Osteocyte (in vitro differentiated cells): ENCODE results near the gene PAM16. TPM values are rescaled to one million over a fixed set of nuclear protein-coding genes. Genes with fewer than 3 reads are reported as not detected.

Experiments used
- DNase-seq: peaks from one replicate; pipeline ENCODE4 v3.0.0; 2021; ENCODE audit warnings: mixed read lengths; ENCODE audit not compliant: unreplicated experiment; ENCODE audit errors: extremely low spot score
- H3K27ac Mint-ChIP-seq: one replicate; pipeline ENCODE4 v1.8.0; 2021; ENCODE audit warnings: mild to moderate bottlenecking, mixed read lengths; ENCODE audit not compliant: unreplicated experiment
- H3K27me3 Mint-ChIP-seq: one replicate; pipeline ENCODE4 v1.8.0; 2021; ENCODE audit warnings: mixed read lengths; ENCODE audit not compliant: unreplicated experiment
- H3K36me3 Mint-ChIP-seq: one replicate; pipeline ENCODE4 v1.8.0; 2021; ENCODE audit warnings: mixed read lengths; ENCODE audit not compliant: unreplicated experiment
- H3K4me1 Mint-ChIP-seq: one replicate; pipeline ENCODE4 v1.8.0; 2021; ENCODE audit warnings: mixed read lengths; ENCODE audit not compliant: unreplicated experiment
- H3K4me3 Mint-ChIP-seq: one replicate; pipeline ENCODE4 v1.8.0; 2021; ENCODE audit warnings: mild to moderate bottlenecking, moderate library complexity, mixed read lengths; ENCODE audit not compliant: unreplicated experiment
- H3K9me3 Mint-ChIP-seq: one replicate; pipeline ENCODE4 v1.8.0; 2021; ENCODE audit warnings: mixed read lengths; ENCODE audit not compliant: unreplicated experiment
- total RNA-seq: library from RNA; stranded (reverse); gene quantifications from 2 replicates; pipeline ENCODE4 v1.2.1, GENCODE V29; 2021
- TF ChIP-seq, protein P1 (sequence below): fragments of 200-600 bp; sonication (generic); IDR thresholded peaks from 2 replicates; pipeline ENCODE4 v1.5.0; 2021; ENCODE audit warnings: antibody characterized with exemption, mild to moderate bottlenecking, moderate library complexity

PAM16 gene
- total RNA-seq, 1 donor from 2014 or later, result 21.0 TPM

DNA sequence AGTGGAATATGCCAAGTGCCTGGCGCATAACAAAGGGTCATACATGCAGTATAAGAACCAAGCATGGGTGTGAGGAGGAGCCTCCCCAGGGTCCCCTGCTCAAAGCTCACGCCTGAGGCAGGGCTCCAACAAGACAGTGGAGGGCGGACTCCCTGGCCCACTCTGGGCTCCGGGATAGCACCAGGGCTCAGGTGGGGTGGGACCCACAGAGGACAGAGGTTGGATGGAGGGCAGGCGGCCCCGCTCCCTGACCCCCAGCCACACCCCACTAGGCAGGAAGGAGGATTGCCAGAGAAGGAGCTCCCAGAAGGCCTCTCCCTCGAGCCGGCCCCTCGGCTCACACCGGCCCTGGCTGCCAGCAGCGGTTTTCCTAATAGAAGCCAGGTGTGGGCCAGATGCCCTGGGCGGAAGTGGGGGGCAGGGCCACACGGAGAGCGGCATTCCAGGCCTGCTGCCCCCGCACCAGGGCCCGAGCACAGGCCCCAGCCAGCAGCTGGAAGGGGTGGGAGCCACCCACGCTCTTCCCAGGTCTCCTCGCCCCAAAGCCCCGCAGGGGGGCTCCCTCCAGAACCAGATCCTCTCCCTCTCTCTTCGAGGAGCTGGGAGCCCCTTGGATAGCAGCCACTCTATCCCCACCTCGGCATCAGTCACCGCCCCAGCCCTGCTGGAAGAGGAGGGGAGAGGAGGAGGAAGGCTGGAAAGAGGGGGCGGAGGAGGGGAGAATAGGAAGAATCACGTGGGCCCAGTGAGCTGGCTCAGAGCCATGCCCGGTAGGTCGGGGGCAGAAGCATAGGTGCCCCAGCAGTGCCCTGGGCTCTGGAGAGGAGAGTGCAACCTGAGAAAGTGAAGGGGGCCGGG, 41.5 kb upstream of the PAM16 start:
- peak; percentile 88 for DNase-seq

DNA sequence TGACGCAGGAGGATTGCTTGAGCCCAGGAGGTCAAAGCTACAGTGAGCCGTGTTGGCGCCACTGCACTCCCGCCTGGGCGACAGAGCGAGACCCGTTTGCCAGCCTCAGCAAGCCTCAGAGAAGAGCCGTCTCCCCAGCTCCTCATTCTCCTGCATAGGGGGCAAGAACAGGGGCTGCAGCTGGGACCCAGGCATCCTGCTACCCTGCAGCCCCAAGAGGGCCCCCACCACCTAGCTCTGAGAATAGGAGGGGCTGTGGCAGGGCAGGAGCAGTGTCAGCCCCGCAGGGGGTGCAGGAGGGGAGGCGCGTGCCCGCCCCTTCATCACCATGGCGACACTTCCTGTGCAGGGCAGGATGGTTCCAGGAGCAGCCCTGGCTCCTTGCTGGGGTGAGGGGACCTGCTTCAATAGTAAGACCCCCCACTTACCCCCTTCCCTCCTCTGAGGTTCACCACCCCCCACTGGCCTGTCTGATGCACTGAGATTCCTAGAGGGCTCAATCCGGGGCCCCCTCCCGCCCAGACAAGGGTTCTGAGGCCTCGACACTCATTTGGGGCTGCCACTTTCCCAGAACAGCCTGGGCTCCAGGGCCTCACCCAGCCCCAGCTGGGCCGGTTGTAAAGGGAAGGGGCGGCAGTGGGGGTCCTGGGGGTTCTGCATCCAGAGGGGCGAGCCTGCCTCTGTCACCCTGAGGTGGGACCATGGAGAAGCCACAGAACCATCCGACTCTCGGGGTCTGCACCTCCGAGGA, 40.7 kb upstream of the PAM16 start:
- TF ChIP-seq, protein P1, sequence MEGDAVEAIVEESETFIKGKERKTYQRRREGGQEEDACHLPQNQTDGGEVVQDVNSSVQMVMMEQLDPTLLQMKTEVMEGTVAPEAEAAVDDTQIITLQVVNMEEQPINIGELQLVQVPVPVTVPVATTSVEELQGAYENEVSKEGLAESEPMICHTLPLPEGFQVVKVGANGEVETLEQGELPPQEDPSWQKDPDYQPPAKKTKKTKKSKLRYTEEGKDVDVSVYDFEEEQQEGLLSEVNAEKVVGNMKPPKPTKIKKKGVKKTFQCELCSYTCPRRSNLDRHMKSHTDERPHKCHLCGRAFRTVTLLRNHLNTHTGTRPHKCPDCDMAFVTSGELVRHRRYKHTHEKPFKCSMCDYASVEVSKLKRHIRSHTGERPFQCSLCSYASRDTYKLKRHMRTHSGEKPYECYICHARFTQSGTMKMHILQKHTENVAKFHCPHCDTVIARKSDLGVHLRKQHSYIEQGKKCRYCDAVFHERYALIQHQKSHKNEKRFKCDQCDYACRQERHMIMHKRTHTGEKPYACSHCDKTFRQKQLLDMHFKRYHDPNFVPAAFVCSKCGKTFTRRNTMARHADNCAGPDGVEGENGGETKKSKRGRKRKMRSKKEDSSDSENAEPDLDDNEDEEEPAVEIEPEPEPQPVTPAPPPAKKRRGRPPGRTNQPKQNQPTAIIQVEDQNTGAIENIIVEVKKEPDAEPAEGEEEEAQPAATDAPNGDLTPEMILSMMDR, result no peak
- DNase-seq, result no peak
- H3K27me3 Mint-ChIP-seq, result no peaks in the 10 kb centered on the region
- peaks cover 70% of the 10 kb centered on the region for H3K4me1 Mint-ChIP-seq
- no peaks in the 10 kb centered on the region for H3K36me3 Mint-ChIP-seq
- H3K4me3 Mint-ChIP-seq, result no peak overlapping the region
- H3K27ac Mint-ChIP-seq, result peak overlapping the region; percentile 63
- no peaks in the 10 kb centered on the region for H3K9me3 Mint-ChIP-seq

More for the DNA sequence above, 41.5 kb upstream of the PAM16 start:
- Mint-ChIP-seq H3K4me1 (peaks cover 62% of the 10 kb centered on the region), H3K4me3 (peak overlapping the region; percentile 4), H3K27ac (peak overlapping the region; percentile 77), H3K9me3 (no peaks in the 10 kb centered on the region), H3K27me3 (no peaks in the 10 kb centered on the region), H3K36me3 (no peaks in the 10 kb centered on the region)
- TF ChIP-seq, protein P1, result no peak

DNA sequence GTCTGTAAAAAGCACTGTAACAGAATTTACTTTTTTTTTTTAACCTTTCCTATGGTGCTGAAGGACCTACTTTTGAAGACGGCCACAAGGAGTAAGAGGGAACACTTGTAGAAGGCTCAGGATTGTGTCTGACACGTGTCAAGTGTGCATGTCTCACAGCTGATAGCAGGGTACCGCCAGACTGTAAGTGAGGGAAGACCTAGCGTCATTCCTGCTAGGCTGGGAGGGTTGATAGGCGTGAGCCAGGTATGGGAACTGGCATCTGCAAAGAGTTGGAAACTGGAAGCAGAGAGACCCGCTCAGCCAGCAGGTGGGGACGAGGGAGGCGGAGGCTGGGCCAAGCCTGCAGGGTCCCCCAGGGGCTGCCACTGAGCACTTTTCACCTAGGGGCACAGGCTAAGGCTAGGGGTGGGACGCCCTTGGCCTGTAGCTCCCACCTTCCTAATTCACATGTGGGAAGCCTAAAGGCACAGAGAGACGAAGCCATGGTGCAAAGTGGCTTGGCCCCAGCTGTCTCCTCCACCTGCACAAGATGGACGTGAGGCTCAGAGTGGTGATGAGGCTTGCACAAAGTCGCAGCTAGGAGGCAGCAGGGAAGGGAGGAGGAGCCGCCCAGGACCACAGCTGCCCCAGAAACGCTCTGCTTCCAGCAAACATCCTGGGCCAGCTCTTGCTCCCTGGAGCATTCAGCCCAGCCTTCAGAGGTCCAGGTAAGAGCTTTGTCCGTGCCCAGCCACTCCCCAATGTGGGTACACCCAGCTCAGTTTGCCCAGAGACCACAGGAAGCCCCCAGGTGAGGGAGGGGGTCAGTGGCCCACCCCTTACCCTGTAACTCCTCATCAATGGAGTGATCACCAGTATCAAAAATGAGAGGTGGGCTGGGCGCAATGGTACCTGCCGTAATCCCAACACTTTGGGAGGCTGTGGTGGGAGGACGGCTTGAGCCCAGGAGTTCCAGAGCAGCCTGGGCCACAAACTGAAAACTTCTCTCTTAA, 39.4 kb upstream of the PAM16 start:
- Mint-ChIP-seq H3K4me3 (no peak overlapping the region), H3K27ac (peak overlapping the region; percentile 86), H3K4me1 (peaks cover 83% of the 10 kb centered on the region), H3K36me3 (no peaks in the 10 kb centered on the region), H3K9me3 (no peaks in the 10 kb centered on the region), H3K27me3 (no peaks in the 10 kb centered on the region)
- TF ChIP-seq, protein P1, result peak; percentile 18
- no peak for DNase-seq

DNA sequence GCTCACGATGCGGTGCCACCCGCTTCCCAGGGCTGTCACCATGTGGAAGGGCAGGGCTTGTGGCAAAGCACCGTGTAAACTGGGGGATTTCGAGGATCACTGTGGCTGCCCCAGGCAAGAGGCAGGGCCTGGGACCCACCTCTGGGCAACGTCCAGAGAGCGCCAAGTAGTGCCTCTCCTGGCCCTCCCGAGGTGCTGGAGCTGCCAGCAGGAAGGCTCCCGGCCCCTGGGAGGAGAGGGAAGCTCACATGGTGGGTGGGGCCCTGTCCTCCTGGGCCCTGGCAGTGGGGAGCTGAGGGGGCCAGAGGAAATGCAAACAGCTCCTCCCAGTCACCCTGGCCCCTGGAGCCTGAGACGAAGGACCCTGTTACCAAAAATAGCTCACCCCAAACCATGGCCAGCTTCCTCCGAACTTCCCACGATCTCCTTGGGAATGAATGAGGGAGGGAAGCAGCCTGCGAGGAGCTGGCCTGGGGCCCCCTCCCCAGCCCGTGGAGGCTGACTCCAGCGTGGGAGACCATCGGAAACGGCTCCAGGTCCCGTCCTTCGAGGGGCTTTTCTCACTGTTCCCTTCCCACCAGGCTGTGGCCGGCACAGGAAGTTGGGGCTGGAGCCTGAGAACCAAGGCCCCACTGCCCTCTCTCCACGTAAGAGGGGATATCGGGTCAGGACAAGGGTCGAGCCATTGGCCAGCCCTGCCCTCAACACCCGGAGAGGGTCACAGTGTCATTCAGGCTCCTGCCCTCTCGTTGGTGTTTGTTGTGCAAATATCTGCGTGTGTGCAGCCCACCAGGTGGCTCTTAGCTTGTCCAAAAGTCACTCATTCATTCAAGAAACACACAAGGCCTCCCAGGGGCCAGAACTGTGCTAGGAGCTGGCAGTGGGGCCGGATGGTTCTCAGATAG, 38.2 kb upstream of the PAM16 start:
- no peaks in the 10 kb centered on the region for H3K27me3 Mint-ChIP-seq
- peak overlapping the region; percentile 86 for H3K27ac Mint-ChIP-seq
- no peaks in the 10 kb centered on the region for H3K9me3 Mint-ChIP-seq
- TF ChIP-seq, protein P1, result no peak
- peaks cover 92% of the 10 kb centered on the region for H3K4me1 Mint-ChIP-seq
- no peak for DNase-seq
- H3K36me3 Mint-ChIP-seq, result no peaks in the 10 kb centered on the region
- H3K4me3 Mint-ChIP-seq, result no peak overlapping the region
